OCI-LY7 (cell line): ENCODE data around the gene COL4A4.

ENCODE experiments used
- CTCF ChIP-seq: fragments of 200-600 bp; sonication (generic); conservative IDR thresholded peaks from 2 replicates; pipeline ENCODE4 v1.5.1; 2014; ENCODE audit warnings: mild to moderate bottlenecking, antibody characterized with exemption, low read length, moderate library complexity, mixed read lengths
- EZH2phosphoT487 ChIP-seq: fragments of 200-600 bp; sonication (generic); IDR thresholded peaks from 2 replicates; pipeline ENCODE4 v1.6.1; 2018; ENCODE audit warnings: low read depth, borderline replicate concordance, mild to moderate bottlenecking, mixed run types, antibody characterized with exemption, low read length, moderate library complexity, mixed read lengths

GRCh38 chr2:226999661-227000060, 164.3 kb downstream of the COL4A4 start:
- TF ChIP-seq CTCF (no peak), EZH2phosphoT487 (no peak)
